Ascending aorta (tissue), 2 donors: ENCODE data around the gene DGKG. TPM values are rescaled to one million over a fixed set of nuclear protein-coding genes. Genes with fewer than 3 reads are reported as not detected.

ENCODE experiments used
- DNase-seq, 2 donors: peaks; one replicate each; pipeline ENCODE4 v3.0.0-alpha.2; 2019; ENCODE audit warnings: low spot score in 2 of 2
- H3K27ac ChIP-seq, 2 donors: fragments of 200-600 bp; sonication (generic); one replicate each; pipeline ENCODE4 v1.5.1; 2016 to 2017; ENCODE audit warnings: mild to moderate bottlenecking in 1 of 2
- H3K27me3 ChIP-seq: fragments of 200-600 bp; sonication (generic); one replicate; pipeline ENCODE4 v1.5.1; 2017
- H3K36me3 ChIP-seq, 2 donors: fragments of 200-600 bp; sonication (generic); one replicate each; pipeline ENCODE4 v1.5.1; 2016
- H3K4me1 ChIP-seq, 2 donors: fragments of 200-600 bp; sonication (generic); one replicate each; pipeline ENCODE4 v1.5.1; 2016 to 2017; ENCODE audit warnings: mild to moderate bottlenecking in 1 of 2
- H3K4me3 ChIP-seq, 2 donors: fragments of 200-600 bp; sonication (generic); one replicate each; pipeline ENCODE4 v1.5.1; 2016 to 2017; ENCODE audit warnings: mild to moderate bottlenecking in 1 of 2
- H3K9me3 ChIP-seq, 2 donors: fragments of 200-600 bp; sonication (generic); one replicate each; pipeline ENCODE4 v1.5.1; 2016
- CTCF ChIP-seq, 3 experiments: fragments of 200-600 bp in 2 of 3; fragments of 450-650 bp in 1 of 3; sonication (generic) in 2 of 3; IDR thresholded peaks; one replicate each; pipeline ENCODE4 v1.5.1; 2016 to 2019; ENCODE audit warnings: antibody characterized with exemption in 3 of 3, mild to moderate bottlenecking in 1 of 3, moderate library complexity in 1 of 3
- intact Hi-C: fragments of 100-400 bp; cut with DNase I; formaldehyde crosslinking; loops from one replicate; pipeline ENCODE4 v1.15.1; 2023
- total RNA-seq: library from RNA; depleted of rRNA; stranded (reverse); fragments of >200 nt; gene quantifications from one replicate; pipeline ENCODE4 v1.1.0, GENCODE V29; 2016

The DGKG gene
- total RNA-seq, 1 donor from 2014 or later, result 11.1 TPM

DNA sequence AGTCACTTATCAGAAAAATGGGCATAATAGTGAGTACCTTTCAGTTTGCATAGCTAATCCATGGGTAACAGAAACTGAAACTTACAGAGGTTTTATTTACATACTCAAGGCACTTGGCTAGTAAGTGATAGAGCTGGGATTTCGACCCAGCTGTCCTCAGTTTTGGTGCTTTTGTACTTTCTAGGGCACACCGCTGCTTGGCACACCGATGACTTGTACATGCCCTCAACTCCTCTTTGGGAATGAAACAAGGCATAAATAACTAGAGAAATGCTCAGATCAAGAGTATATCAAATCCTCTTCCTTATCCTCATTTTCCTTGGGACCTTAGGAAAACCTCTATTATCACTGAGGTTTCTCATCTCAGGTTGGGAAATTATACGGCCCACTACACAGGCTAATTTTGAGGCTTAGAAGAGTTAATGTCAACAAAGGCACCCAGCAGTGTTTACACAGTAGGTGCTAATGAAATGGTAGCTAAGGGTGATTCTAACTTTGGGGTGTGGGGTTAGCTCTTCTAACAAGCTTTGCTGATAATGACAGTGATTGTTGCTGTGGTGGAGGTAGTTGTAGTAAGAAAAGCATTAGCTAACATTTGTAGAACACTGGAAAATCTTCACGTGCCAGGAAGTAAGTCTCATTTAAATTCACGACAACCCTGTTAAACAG is 20.3 kb upstream of the DGKG start:
- peak in 1 of 2 donors; percentile 9 for DNase-seq
- no peaks in the 10 kb centered on the region for H3K27me3 ChIP-seq
- no peak for TF ChIP-seq CTCF (IDR thresholded peaks at IDR 0.05)
- H3K36me3 ChIP-seq, result no peaks in the 10 kb centered on the region
- H3K9me3 ChIP-seq, result no peaks in the 10 kb centered on the region
- intact Hi-C loops, result no loop called here
- no peak overlapping the region for H3K4me3 ChIP-seq
- H3K4me1 ChIP-seq, result no peaks in the 10 kb centered on the region
- no peak overlapping the region for H3K27ac ChIP-seq

- Histone ChIP-seq H3K4me3 (no peak overlapping the region), H3K36me3 (no peaks in the 10 kb centered on the region), H3K4me1 (no peaks in the 10 kb centered on the region), H3K27me3 (no peaks in the 10 kb centered on the region), H3K9me3 (no peaks in the 10 kb centered on the region), H3K27ac (no peak overlapping the region)
- TF ChIP-seq CTCF (IDR thresholded peaks at IDR 0.05), result no peak
- intact Hi-C loops, result no loop called here
- peak in 1 of 2 donors; percentile 22 for DNase-seq
Measured at GRCh38 chr3:186381424-186382216, 19.6 kb upstream of the DGKG start.

DNA sequence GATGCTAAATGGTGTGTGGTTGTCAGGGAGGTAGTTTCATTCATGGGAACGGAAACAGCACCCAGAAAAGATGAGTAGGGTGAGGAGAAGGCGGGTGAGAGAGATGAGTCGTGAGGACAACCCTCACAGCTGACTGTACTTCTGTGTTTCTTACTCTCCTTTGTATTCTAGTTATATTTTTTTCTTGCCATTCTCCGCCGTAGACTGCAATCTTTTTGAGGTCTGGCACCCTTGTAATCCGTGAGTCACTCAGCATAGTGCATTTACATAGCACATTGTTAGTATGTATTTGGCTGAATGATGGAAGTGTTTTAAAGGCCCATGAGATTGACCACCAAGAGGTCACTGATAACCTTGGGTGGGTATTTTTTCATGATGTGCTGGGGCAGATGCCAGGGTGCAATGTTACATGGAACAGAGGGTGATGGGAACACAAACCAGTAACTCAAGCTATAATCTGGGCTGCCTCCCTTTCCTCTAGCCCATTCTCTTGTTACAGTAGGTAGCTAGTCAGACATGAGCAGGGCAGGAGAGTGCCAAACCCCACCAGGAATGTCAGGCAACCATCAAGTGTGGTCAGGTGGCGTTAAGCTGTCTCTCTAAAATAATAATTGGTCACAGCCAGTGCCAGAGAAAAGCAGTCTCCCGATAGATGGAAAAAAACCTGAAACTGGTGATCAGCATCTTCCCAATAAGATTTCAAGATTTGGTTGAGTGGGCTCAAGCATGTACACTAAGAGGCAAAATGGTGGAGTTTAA is 18.8 kb upstream of the DGKG start:
- H3K36me3 ChIP-seq, result no peaks in the 10 kb centered on the region
- no peak for TF ChIP-seq CTCF (IDR thresholded peaks at IDR 0.05)

GRCh38 chr3:186375443-186375842 is 13.4 kb upstream of the DGKG start:
- no peak overlapping the region for H3K4me3 ChIP-seq
- no peaks in the 10 kb centered on the region for H3K4me1 ChIP-seq
- no peak for DNase-seq
- no peaks in the 10 kb centered on the region for H3K36me3 ChIP-seq
- no peak for TF ChIP-seq CTCF (IDR thresholded peaks at IDR 0.05)
- no peaks in the 10 kb centered on the region for H3K9me3 ChIP-seq
- no peak overlapping the region for H3K27ac ChIP-seq
- intact Hi-C loops, result no loop called here
- no peaks in the 10 kb centered on the region for H3K27me3 ChIP-seq

More for the DNA sequence above, 18.8 kb upstream of the DGKG start:
- Histone ChIP-seq H3K4me1 (no peaks in the 10 kb centered on the region), H3K27me3 (no peaks in the 10 kb centered on the region), H3K27ac (no peak overlapping the region), H3K4me3 (no peak overlapping the region), H3K9me3 (no peaks in the 10 kb centered on the region)
- peak in 1 of 2 donors; percentile 24 for DNase-seq
- intact Hi-C loops, result no loop called here

- H3K27ac ChIP-seq, result no peak overlapping the region
- H3K4me3 ChIP-seq, result no peak overlapping the region
- H3K36me3 ChIP-seq, result no peaks in the 10 kb centered on the region
- H3K4me1 ChIP-seq, result no peaks in the 10 kb centered on the region
- no peaks in the 10 kb centered on the region for H3K9me3 ChIP-seq
- H3K27me3 ChIP-seq, result no peaks in the 10 kb centered on the region
- DNase-seq, result peak in 1 of 2 donors; percentile 34
- TF ChIP-seq CTCF (IDR thresholded peaks at IDR 0.05), result no peak
- intact Hi-C loops, result no loop called here
Measured at GRCh38 chr3:186374376-186374775, 12.3 kb upstream of the DGKG start.
